IPS-18a (cell line): ENCODE results near the gene SPATA9.
A peak's percentile ranks its signal among the peaks of the same experiment; 100 is the strongest.
"Not testable (repeated sequence)": the region's sequence is repeated elsewhere in the genome, so short reads cannot be mapped to it uniquely, and the experiment has no call there.

ENCODE experiments used
- H3K27ac ChIP-seq: one replicate; pipeline ENCODE4 v1.5.1; 2013; ENCODE audit warnings: low read length
- H3K27me3 ChIP-seq: one replicate; pipeline ENCODE4 v1.6.1; 2013; ENCODE audit warnings: mild to moderate bottlenecking, low read length; ENCODE audit not compliant: control insufficient read depth, insufficient read depth
- H3K36me3 ChIP-seq: one replicate; pipeline ENCODE4 v1.6.1; 2013; ENCODE audit warnings: low read depth, low read length; ENCODE audit not compliant: control insufficient read depth
- H3K4me1 ChIP-seq: one replicate; pipeline ENCODE4 v1.6.1; 2013; ENCODE audit warnings: low read depth, low read length; ENCODE audit not compliant: control insufficient read depth
- H3K4me3 ChIP-seq: one replicate; pipeline ENCODE4 v1.5.1; 2013; ENCODE audit warnings: low read length
- H3K9ac ChIP-seq: one replicate; pipeline ENCODE4 v1.6.1; 2013; ENCODE audit warnings: mild to moderate bottlenecking, low read length, moderate library complexity
- H3K9me3 ChIP-seq: one replicate; pipeline ENCODE4 v1.6.1; 2013; ENCODE audit warnings: low read depth, low read length; ENCODE audit not compliant: control insufficient read depth

Gene SPATA9

DNA sequence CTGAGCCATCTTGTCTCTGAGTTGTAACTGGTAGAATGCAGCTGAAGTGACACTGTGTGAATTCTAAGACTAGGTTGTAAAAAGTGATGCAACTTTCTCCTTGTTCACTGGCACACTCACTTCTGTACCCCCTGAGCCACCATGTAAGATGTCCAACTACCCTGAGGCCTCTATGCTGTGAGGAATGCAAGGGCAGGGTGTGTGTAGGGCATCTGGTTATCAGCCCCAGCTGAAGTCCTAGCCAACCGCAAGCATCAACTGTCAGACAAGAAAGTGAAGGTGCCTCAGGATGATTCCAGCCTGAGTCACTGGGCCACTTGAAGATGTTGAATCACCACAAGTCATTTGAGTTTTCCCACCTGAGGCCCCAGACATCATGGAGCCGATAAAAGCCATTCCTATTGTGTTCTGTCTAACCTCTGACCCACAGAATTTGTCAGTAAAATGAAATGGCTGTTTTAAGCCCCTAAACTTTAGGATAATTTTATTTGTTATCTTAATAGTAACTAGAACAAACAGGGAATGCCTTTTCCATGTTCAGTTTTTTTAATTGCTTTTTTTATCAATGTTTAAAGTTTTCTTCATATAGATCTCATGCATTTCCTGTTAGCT is 29.7 kb upstream of the SPATA9 start:
- H3K4me1 ChIP-seq: peaks cover 10% of the 10 kb centered on the region
- H3K27ac ChIP-seq: no peak overlapping the region
- H3K9ac ChIP-seq: no peak overlapping the region
- H3K36me3 ChIP-seq: no peaks in the 10 kb centered on the region
- no peaks in the 10 kb centered on the region for H3K9me3 ChIP-seq
- H3K27me3 ChIP-seq: peaks cover 42% of the 10 kb centered on the region
- H3K4me3 ChIP-seq: no peak overlapping the region

DNA sequence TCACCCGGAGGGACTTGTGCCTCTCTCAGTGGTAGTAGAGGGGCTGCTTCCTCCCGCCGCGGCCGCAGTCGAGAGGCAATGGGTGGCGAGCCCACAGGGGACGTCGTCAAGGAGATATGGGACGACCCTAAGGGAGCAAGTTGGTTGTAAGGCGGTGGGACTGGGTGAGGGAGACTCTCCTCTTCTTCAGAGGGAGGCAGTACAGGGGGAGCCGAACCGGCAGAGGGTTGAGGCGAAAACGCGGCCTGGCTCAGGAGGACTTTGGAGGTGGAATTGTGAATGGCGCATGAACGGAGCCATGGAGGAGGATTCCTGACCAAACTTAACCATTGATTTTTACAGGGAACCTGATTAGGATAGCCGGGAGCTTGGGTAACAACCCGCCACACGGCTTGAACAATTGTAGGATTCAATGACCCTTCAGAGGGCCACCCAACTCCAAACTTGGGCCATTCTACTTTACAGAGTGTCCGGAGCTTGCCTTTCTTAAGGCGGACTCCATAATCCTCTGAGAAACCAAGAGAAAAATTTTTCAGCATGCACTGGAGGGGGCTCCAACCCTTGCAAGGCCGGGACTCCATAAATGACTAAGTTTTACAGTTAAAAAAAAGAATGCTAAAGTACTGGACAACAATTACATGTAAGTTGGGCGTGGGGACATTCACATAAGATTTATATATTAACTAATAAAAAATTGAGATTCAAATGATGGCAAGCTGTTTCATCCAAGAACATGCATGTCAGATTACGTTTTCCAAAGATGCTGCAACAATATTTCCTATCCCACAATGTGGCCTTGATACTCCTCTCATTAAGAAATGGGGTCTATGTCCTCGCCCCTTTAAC is 28.9 kb upstream of the SPATA9 start:
- H3K4me3 ChIP-seq: peak overlapping the region; percentile 88
- H3K4me1 ChIP-seq: peaks cover 10% of the 10 kb centered on the region
- H3K9me3 ChIP-seq: no peaks in the 10 kb centered on the region
- peak overlapping the region; percentile 50 for H3K9ac ChIP-seq
- H3K27me3 ChIP-seq: peaks cover 42% of the 10 kb centered on the region
- H3K36me3 ChIP-seq: no peaks in the 10 kb centered on the region
- no peak overlapping the region for H3K27ac ChIP-seq

DNA sequence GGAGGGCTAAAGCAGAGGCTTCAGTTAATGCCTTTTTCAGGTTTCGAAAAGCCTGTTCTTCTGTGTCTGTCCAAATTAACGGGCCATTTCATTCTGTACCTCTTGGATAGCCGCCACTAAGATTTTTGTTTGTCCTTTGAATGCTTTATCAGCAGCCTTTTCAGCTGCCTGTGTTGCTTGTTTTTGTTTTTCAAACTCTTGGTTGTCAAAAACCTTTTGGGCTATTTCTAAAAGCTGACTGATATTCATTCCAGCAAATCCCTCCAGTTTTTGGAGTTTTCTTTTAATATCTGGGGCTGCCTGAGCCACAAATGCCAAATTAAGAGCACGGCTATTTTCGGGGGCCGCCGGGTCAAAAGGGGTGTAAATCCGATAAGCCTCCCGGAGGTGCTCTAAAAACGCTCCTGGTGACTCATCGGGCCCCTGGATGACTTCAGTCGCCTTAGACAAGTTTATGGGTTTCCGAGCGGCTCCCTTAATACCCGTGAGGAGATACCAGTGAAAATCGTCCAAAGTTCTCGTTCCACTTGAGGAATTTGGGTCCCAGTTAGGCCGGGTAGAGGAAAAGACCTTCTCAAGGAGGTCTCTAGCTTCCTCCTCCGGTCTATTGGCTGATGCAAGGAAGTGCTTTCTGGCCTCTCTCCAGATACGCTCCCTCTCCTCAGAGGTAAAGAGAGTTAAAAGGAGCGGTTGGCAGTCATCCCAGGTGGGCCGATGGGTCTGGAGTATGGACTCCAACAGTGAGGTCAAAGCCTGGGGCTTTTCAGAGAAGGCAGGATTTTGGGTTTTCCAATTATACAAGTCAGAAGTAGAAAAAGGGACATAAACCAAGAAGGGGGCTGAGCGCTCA is 28.1 kb upstream of the SPATA9 start:
- H3K4me3 ChIP-seq: peak overlapping the region; percentile 88
- peaks cover 42% of the 10 kb centered on the region for H3K27me3 ChIP-seq
- H3K36me3 ChIP-seq, H3K27ac ChIP-seq, H3K9me3 ChIP-seq: not testable (repeated sequence)
- peaks cover 10% of the 10 kb centered on the region for H3K4me1 ChIP-seq
- H3K9ac ChIP-seq: peak overlapping the region; percentile 50

DNA sequence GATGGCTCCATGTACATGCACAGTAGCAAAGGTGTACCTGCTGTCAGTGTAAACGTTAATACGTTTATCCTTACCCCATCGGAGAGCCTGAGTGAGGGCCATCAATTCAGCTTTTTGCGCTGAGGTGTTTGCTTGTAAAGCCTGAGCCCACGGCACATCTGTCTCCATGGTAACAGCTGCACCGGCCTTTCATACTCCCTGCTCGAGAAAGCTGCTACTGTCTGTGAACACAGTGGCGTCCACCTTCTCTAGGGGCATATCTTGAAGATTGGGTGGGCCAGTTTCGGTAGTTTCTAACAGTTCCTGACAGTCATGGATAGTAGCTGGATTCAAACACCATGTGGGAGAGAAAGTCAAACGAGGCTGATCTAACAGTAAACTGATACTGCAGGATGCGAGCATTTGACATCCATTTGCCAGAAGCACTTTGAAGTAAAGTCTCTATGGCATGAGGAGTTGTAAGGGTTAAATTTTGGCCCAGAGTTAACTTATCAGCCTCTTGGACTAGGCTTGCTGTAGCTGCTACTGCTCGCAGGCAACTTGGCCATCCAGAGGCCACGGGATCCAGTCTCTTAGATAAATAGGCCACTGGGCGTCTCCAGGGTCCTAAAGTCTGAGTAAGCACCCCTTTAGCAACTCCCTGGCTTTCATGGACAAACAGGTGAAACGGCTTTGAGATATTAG is 27.3 kb upstream of the SPATA9 start:
- peak overlapping the region; percentile 50 for H3K9ac ChIP-seq
- no peaks in the 10 kb centered on the region for H3K9me3 ChIP-seq
- H3K4me3 ChIP-seq: peak overlapping the region; percentile 88

DNA sequence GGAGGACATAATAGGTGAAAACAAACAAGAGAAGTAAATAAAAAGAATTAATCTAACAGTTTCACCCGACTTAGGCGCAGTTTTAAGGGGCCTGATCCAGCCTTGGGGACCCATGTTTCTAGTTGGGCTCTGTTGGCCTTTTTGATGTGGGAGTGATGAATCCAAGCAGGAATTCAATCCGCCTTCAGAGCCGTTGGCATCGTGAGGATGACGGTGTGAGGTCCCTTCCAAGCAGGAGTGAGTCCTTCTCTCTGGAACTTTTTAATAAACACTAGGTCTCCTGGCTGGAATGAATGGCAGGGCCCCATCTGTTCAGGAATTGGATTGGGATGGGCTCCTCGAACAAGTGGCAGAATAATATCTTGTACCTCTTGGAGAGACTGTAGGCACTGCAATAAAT is 26.1 kb upstream of the SPATA9 start:
- no peak overlapping the region for H3K4me3 ChIP-seq
- H3K4me1 ChIP-seq: peaks cover 10% of the 10 kb centered on the region
- no peak overlapping the region for H3K27ac ChIP-seq
- H3K36me3 ChIP-seq: no peaks in the 10 kb centered on the region
- no peak overlapping the region for H3K9ac ChIP-seq
- no peaks in the 10 kb centered on the region for H3K9me3 ChIP-seq
- peaks cover 42% of the 10 kb centered on the region for H3K27me3 ChIP-seq

More for the DNA sequence above, 27.3 kb upstream of the SPATA9 start:
- Histone ChIP-seq H3K36me3 (no peaks in the 10 kb centered on the region), H3K27ac (no peak overlapping the region), H3K27me3 (peaks cover 42% of the 10 kb centered on the region), H3K4me1 (peaks cover 10% of the 10 kb centered on the region)

GRCh38 chr5:95707534-95708188 is 24.9 kb upstream of the SPATA9 start:
- peaks cover 10% of the 10 kb centered on the region for H3K4me1 ChIP-seq
- not testable (repeated sequence) for H3K9ac ChIP-seq, H3K9me3 ChIP-seq, H3K36me3 ChIP-seq, H3K4me3 ChIP-seq, H3K27ac ChIP-seq
- peaks cover 40% of the 10 kb centered on the region for H3K27me3 ChIP-seq

DNA sequence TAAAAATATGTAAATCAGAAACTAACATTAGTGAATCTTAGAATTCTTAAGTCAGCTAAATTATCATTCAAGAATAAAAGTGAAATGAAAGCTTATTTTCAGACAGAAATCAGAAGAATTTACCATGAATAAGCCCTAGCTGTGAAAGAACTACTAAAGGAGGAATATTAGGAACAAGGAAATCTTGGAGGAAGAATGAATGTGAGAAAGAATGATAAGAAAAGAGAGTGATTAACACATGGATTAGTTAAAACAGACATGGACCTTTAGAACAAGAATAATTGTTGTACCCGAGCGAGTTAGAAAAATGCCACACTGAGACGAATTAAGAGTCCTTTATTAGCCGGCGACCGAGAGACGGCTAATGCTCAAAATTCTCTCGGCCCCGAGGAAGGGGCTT is 24.3 kb upstream of the SPATA9 start:
- Histone ChIP-seq H3K27ac (no peak overlapping the region), H3K36me3 (no peaks in the 10 kb centered on the region), H3K27me3 (peaks cover 34% of the 10 kb centered on the region), H3K9me3 (no peaks in the 10 kb centered on the region), H3K4me3 (no peak overlapping the region), H3K4me1 (peaks cover 5% of the 10 kb centered on the region), H3K9ac (no peak overlapping the region)

DNA sequence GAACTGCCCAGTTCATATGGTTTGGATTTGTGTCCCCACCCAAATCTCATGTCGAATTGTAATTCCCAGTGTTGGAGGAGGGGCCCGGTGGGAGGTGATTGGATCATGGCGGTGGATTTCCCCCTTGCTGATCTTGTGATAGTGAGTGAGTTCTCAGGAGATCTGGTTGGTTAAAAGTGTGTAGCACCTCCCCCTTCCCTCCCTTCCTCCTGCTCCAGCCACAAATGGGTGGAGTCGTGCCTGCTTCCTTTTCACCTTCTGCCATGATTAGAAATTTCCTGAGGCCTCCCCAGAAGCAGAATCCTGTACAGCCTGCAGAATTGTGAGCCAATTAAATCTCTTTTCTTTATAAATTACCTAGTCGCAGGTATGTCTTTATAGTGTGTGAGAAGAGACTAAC is 23.4 kb upstream of the SPATA9 start:
- not testable (repeated sequence) for H3K36me3 ChIP-seq, H3K9ac ChIP-seq, H3K9me3 ChIP-seq, H3K4me3 ChIP-seq, H3K4me1 ChIP-seq, H3K27ac ChIP-seq
- peaks cover 28% of the 10 kb centered on the region for H3K27me3 ChIP-seq

DNA sequence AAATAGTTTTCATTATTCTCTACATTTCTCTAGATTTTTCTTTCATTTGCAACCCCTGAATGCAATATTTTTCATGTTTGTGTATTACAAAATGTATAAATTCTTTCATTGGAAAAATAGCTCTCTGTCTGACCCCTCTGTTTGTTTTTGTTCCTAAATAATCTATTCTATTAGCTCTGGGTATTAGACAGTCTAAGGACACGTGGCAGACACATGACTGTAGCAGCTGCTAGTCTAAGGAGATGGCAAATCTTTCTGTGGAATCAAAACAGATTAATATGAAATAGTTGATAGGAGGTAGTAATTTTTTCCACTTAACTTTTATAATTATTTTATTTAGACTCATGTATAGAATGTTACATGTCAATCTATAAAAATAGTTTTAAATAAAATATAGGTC is 21.4 kb upstream of the SPATA9 start:
- Histone ChIP-seq H3K4me1 (no peaks in the 10 kb centered on the region), H3K9ac (no peak overlapping the region), H3K27me3 (peaks cover 9% of the 10 kb centered on the region)

GRCh38 chr5:95701074-95701473 is 18.3 kb upstream of the SPATA9 start:
- Histone ChIP-seq H3K27ac (no peak overlapping the region), H3K36me3 (no peaks in the 10 kb centered on the region), H3K9me3 (no peaks in the 10 kb centered on the region), H3K27me3 (no peaks in the 10 kb centered on the region), H3K9ac (no peak overlapping the region), H3K4me1 (no peaks in the 10 kb centered on the region), H3K4me3 (no peak overlapping the region)

More for the DNA sequence above, 21.4 kb upstream of the SPATA9 start:
- H3K4me3 ChIP-seq: no peak overlapping the region
- no peaks in the 10 kb centered on the region for H3K9me3 ChIP-seq
- H3K36me3 ChIP-seq: no peaks in the 10 kb centered on the region
- no peak overlapping the region for H3K27ac ChIP-seq

GRCh38 chr5:95699337-95699736 is 16.5 kb upstream of the SPATA9 start:
- Histone ChIP-seq H3K36me3 (no peaks in the 10 kb centered on the region), H3K4me3 (no peak overlapping the region), H3K9me3 (no peaks in the 10 kb centered on the region), H3K4me1 (no peaks in the 10 kb centered on the region), H3K27ac (no peak overlapping the region), H3K9ac (no peak overlapping the region), H3K27me3 (no peaks in the 10 kb centered on the region)
